ENCODE measurements around the gene ZC3H12D.
A peak's percentile ranks its signal among the peaks of the same experiment; 100 is the strongest.

The ZC3H12D gene

GRCh38 chr6:149484733-149485700 is at the start of gene ZC3H12D:
Gene ZC3H12D (minus strand): TSS chr6:149485014. CDS start chr6:149474543, 10,471 bp downstream.
- peak; percentile 61 for DNase-seq (ENCODE audit: low spot score)
- in situ Hi-C loops (cut with MboI; ENCODE audit: low pct_unique_long_range_greater_than_20kb, low sequenced_read_pairs, unreplicated experiment) = no loop called here
- TF ChIP-seq CTCF (IDR thresholded peaks at IDR 0.05; ENCODE audit: extremely low read depth, insufficient read depth, missing control alignments) = peak; percentile 42

GRCh38 chr6:149529650-149530049 is 44.8 kb upstream of the ZC3H12D start:
- in situ Hi-C loops (cut with MboI; ENCODE audit: low pct_unique_long_range_greater_than_20kb, low sequenced_read_pairs, unreplicated experiment) = no loop called here
- no peak for TF ChIP-seq CTCF (IDR thresholded peaks at IDR 0.05; ENCODE audit: extremely low read depth, insufficient read depth, missing control alignments)
- no peak for DNase-seq (ENCODE audit: low spot score)

GRCh38 chr6:149515494-149515893 is 30.7 kb upstream of the ZC3H12D start:
- DNase-seq (ENCODE audit: low spot score) = no peak
- in situ Hi-C loops (cut with MboI; ENCODE audit: low pct_unique_long_range_greater_than_20kb, low sequenced_read_pairs, unreplicated experiment) = no loop called here
- TF ChIP-seq CTCF (IDR thresholded peaks at IDR 0.05; ENCODE audit: extremely low read depth, insufficient read depth, missing control alignments) = no peak

- DNase-seq (ENCODE audit: low spot score) = no peak
- no peak for TF ChIP-seq CTCF (IDR thresholded peaks at IDR 0.05; ENCODE audit: extremely low read depth, insufficient read depth, missing control alignments)
- in situ Hi-C loops (cut with MboI; ENCODE audit: low pct_unique_long_range_greater_than_20kb, low sequenced_read_pairs, unreplicated experiment) = no loop called here
These were observed 29.1 kb upstream of the ZC3H12D start for GRCh38 chr6:149513915-149514314.

- in situ Hi-C loops (cut with MboI; ENCODE audit: low pct_unique_long_range_greater_than_20kb, low sequenced_read_pairs, unreplicated experiment) = no loop called here
- DNase-seq (ENCODE audit: low spot score) = no peak
- TF ChIP-seq CTCF (IDR thresholded peaks at IDR 0.05; ENCODE audit: extremely low read depth, insufficient read depth, missing control alignments) = no peak
These were observed 26.1 kb upstream of the ZC3H12D start for GRCh38 chr6:149510793-149511512.

- in situ Hi-C loops (cut with MboI; ENCODE audit: low pct_unique_long_range_greater_than_20kb, low sequenced_read_pairs, unreplicated experiment) = no loop called here
- no peak for DNase-seq (ENCODE audit: low spot score)
- no peak for TF ChIP-seq CTCF (IDR thresholded peaks at IDR 0.05; ENCODE audit: extremely low read depth, insufficient read depth, missing control alignments)
These were observed 23.7 kb upstream of the ZC3H12D start for GRCh38 chr6:149508485-149508884.
